PFSK-1 (cell line): ENCODE data around the gene TOGARAM2.

ENCODE experiments used
- FOXP2 ChIP-seq: optimal IDR thresholded peaks from 2 replicates; pipeline ENCODE3; 2011; ENCODE audit warnings: borderline replicate concordance, control low read depth, inconsistent platforms; ENCODE audit not compliant: insufficient read depth; ENCODE audit errors: extremely low read length, extremely low read depth
- POLR2AphosphoS5 ChIP-seq: IDR thresholded peaks from 2 replicates; pipeline ENCODE4 v1.6.1; 2012; ENCODE audit warnings: low read depth, mild to moderate bottlenecking, control low read depth, low read length, moderate library complexity
- SIN3A ChIP-seq: IDR thresholded peaks from 2 replicates; pipeline ENCODE4 v1.6.1; 2012; ENCODE audit warnings: mild to moderate bottlenecking, low read length, moderate library complexity, borderline replicate concordance; ENCODE audit not compliant: insufficient read depth
- TAF1 ChIP-seq: IDR thresholded peaks from 2 replicates; pipeline ENCODE4 v1.6.1; 2012; ENCODE audit warnings: low read length, control low read depth, borderline replicate concordance; ENCODE audit not compliant: insufficient read depth
- TF ChIP-seq, protein P1 (sequence below), 2 experiments: IDR thresholded peaks; 2 replicates each; pipeline versions ENCODE4 v1.6.1 to v1.8.0; 2011 to 2012; ENCODE audit warnings: low read depth in 2 of 2, low read length in 2 of 2, control low read depth in 1 of 2, inconsistent platforms in 1 of 2, mild to moderate bottlenecking in 1 of 2, moderate library complexity in 1 of 2; ENCODE audit not compliant: insufficient read depth in 1 of 2

Gene TOGARAM2

DNA sequence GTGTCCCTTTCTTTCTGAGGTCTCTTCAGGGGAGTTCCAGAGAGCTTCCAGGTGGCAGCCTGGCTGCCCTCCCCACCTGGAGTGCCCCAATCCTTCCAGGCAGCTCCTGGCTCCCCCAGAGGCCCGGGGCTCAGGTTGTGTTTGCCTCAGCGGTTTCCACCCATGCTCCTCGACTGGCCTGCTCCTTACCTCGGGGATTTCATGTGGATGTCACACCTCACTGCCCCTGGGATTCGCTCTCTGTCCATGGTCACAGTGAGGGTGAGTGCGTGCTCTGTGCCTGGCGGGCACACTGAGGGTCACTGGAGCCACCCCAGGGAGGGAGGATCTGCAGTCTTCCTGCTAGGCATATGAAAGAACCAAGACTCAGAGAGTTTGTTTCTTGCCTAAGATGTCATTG lies 2.1 kb upstream of the TOGARAM2 start:
- TF ChIP-seq FOXP2, result no peak
- TF ChIP-seq SIN3A, result no peak
- TF ChIP-seq, protein P1, sequence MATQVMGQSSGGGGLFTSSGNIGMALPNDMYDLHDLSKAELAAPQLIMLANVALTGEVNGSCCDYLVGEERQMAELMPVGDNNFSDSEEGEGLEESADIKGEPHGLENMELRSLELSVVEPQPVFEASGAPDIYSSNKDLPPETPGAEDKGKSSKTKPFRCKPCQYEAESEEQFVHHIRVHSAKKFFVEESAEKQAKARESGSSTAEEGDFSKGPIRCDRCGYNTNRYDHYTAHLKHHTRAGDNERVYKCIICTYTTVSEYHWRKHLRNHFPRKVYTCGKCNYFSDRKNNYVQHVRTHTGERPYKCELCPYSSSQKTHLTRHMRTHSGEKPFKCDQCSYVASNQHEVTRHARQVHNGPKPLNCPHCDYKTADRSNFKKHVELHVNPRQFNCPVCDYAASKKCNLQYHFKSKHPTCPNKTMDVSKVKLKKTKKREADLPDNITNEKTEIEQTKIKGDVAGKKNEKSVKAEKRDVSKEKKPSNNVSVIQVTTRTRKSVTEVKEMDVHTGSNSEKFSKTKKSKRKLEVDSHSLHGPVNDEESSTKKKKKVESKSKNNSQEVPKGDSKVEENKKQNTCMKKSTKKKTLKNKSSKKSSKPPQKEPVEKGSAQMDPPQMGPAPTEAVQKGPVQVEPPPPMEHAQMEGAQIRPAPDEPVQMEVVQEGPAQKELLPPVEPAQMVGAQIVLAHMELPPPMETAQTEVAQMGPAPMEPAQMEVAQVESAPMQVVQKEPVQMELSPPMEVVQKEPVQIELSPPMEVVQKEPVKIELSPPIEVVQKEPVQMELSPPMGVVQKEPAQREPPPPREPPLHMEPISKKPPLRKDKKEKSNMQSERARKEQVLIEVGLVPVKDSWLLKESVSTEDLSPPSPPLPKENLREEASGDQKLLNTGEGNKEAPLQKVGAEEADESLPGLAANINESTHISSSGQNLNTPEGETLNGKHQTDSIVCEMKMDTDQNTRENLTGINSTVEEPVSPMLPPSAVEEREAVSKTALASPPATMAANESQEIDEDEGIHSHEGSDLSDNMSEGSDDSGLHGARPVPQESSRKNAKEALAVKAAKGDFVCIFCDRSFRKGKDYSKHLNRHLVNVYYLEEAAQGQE (IDR thresholded peaks at IDR 0.05; ENCODE audit: insufficient read depth in 1 of 2, low read depth in 2 of 2, low read length in 2 of 2), result no peak
- no peak for TF ChIP-seq TAF1
- no peak for TF ChIP-seq POLR2AphosphoS5

DNA sequence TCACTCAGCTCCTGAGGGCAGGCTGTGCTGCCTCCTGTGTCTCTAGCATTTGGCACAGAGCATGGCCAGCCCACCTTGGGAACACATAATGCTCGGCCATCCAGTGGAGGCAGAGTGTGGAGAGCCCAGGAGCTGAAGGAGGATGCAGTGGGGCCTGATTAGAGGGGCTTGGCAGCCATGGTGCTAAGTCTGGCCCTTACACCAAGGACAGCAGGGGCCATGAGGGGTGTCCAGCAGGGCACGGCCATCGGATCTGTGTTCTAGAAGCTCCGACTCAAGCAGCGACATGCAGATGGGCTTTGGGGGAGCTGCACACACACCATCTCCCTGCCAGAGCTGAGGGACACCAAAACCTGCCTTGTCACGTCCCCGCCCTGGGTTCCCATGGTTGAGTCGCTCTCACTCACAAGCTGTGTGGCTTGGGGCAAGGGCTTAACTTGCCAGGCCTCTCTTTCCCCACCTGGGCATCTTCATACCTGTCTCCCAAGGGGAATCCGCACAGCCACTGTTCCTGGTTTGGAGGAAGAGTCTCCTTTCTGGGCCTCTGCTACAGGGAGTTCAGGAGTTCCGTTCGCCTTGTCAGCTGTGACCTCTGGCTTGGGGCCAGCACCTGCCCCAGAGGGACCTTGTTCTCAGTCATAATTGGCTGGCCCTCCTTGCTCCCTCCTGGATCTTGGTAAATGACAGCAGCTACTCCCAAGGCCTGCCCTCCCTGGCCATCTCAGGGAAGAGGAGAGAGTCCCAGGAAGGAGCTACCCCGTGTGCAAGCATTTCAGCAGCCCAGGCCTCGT lies 1.3 kb upstream of the TOGARAM2 start:
- TF ChIP-seq TAF1 (no peak), SIN3A (no peak), POLR2AphosphoS5 (no peak), FOXP2 (no peak)
- TF ChIP-seq, protein P1 (IDR thresholded peaks at IDR 0.05; ENCODE audit: insufficient read depth in 1 of 2, low read depth in 2 of 2, low read length in 2 of 2), result no peak

DNA sequence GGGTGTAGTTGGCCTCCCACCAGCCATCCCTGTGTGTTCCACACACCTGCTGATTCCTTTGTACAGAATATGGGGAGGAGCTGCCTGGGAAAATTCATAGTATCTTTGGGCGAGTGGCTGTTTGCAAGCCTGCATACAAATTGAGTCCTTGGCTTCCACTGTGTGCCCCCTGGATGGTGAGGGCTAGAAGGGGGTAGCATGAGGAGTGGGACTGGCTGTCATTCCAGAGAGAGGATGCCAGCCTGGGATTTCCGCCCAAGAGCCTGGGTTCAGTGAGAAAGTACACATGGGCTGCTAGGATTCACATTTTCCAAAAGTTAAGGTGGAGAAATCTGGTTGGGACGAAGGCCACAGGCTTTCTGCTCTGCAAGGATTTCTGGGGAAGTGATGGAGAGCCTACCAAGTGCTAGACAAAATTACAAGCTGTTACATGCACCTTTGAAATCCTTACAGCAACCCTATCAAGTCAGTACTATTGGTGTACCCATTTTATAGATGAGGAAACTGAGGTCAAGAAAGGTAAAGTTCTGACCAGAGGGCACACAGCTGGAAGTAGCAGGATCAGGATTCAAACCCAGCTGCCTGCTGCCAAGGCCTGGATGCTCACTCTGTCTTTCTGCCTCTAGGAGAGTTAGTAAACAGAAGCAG lies 606 bp upstream of the TOGARAM2 start:
- TF ChIP-seq, protein P1 (IDR thresholded peaks at IDR 0.05; ENCODE audit: insufficient read depth in 1 of 2, low read depth in 2 of 2, low read length in 2 of 2), result no peak
- TF ChIP-seq POLR2AphosphoS5 (no peak), SIN3A (no peak), FOXP2 (no peak), TAF1 (no peak)

DNA sequence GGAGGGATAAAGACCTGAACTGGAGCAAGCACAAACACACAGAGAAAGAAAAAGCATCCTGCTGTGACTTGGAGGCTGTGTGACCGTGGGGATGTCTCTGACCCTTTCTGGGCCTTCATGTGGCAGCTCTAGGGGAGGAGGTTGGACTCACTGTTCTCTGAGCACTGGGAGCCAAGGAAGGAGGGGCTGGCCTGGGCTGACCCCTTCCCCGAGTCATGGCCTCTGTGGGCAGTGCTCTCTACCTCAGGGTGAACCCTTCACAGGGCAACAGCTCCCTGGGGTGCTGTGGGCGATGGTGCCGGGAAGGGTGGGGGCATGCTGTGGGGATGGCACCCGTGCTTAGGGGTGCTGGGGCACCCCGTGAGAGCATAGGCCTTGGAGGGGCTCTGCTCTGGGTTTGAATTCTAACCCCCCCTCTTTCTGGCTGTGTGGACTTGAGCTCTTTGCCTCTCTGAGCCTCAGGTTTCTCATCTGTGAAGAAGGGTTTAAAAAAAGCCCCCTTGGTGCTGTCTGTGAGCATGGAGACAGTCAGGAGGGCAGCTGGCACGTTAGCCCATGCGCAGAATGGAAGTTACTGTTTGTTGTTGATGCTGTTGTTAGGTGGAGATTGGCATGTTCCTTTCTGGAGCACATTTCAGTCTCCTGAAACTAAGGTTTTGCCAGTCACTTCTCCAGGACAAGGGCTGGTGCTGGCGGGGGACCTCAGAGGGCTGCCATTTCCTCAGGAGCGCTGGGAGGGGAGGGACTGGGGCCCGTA lies 700 bp downstream of the TOGARAM2 start:
- TF ChIP-seq, protein P1 (IDR thresholded peaks at IDR 0.05; ENCODE audit: insufficient read depth in 1 of 2, low read depth in 2 of 2, low read length in 2 of 2), result no peak
- TF ChIP-seq TAF1 (no peak), SIN3A (no peak), POLR2AphosphoS5 (no peak), FOXP2 (no peak)
